Muscle layer of duodenum (tissue), 2 donors: ENCODE measurements around the gene IGFALS.

Experiments
- H3K27ac ChIP-seq: one replicate; pipeline ENCODE4 v1.7.0; 2013; ENCODE audit warnings: mild to moderate bottlenecking, low read length
- H3K27me3 ChIP-seq: one replicate; pipeline ENCODE4 v1.7.0; 2013; ENCODE audit warnings: low read depth, mild to moderate bottlenecking, control low read depth, low read length
- H3K36me3 ChIP-seq, 2 donors: one replicate each; pipeline ENCODE4 v1.7.0; 2013; ENCODE audit warnings: low read length in 2 of 2, control low read depth in 1 of 2, mild to moderate bottlenecking in 1 of 2; ENCODE audit not compliant: insufficient read depth in 2 of 2, control insufficient read depth in 1 of 2
- H3K4me1 ChIP-seq, 2 donors: one replicate each; pipeline ENCODE4 v1.7.0; 2013; ENCODE audit warnings: low read length in 2 of 2, mild to moderate bottlenecking in 2 of 2, control low read depth in 1 of 2, moderate library complexity in 1 of 2; ENCODE audit not compliant: insufficient read depth in 2 of 2, control insufficient read depth in 1 of 2
- H3K4me3 ChIP-seq, 2 donors: one replicate each; pipeline ENCODE4 v1.7.0; 2013; ENCODE audit warnings: low read length in 2 of 2, low read depth in 1 of 2, mild to moderate bottlenecking in 1 of 2
- H3K9me3 ChIP-seq, 2 donors: one replicate each; pipeline ENCODE4 v1.7.0; 2013; ENCODE audit warnings: low read length in 2 of 2, control low read depth in 1 of 2, mild to moderate bottlenecking in 1 of 2; ENCODE audit not compliant: control insufficient read depth in 1 of 2
- donor health status: healthy.

IGFALS gene

GRCh38 chr16:1787322-1788094, 6.0 kb downstream of the IGFALS start:
- Histone ChIP-seq H3K4me3 (no peak overlapping the region), H3K9me3 (no peaks in the 10 kb centered on the region), H3K4me1 (peaks cover 0 to 27% of the 10 kb centered on the region in 2 donors), H3K36me3 (peaks cover 0 to 58% of the 10 kb centered on the region in 2 donors), H3K27me3 (no peaks in the 10 kb centered on the region), H3K27ac (no peak overlapping the region)

DNA sequence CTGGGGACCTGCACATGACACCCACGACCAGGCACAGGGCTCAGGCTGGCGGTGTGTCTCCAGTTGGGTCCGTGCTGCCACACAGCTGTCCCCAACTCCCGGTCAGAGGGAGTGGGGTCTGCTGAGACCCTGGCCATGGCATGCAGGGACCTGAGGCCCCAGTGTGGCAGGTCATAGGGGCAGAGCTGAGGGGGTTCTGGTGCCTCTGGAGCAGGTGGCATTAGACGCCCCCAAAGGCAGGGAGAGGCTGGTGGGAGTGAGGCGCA, 6.5 kb downstream of the IGFALS start:
- Histone ChIP-seq H3K27ac (no peak overlapping the region), H3K9me3 (no peaks in the 10 kb centered on the region), H3K27me3 (no peaks in the 10 kb centered on the region), H3K4me1 (peaks cover 0 to 27% of the 10 kb centered on the region in 2 donors), H3K36me3 (peaks cover 0 to 58% of the 10 kb centered on the region in 2 donors), H3K4me3 (no peak overlapping the region)

GRCh38 chr16:1786242-1787055, 7.1 kb downstream of the IGFALS start:
- Histone ChIP-seq H3K27me3 (no peaks in the 10 kb centered on the region), H3K36me3 (peaks cover 0 to 55% of the 10 kb centered on the region in 2 donors), H3K9me3 (no peaks in the 10 kb centered on the region), H3K27ac (no peak overlapping the region), H3K4me1 (peaks cover 1 to 33% of the 10 kb centered on the region in 2 donors), H3K4me3 (no peak overlapping the region)

GRCh38 chr16:1785846-1786170, 7.7 kb downstream of the IGFALS start:
- Histone ChIP-seq H3K27ac (no peak overlapping the region), H3K4me1 (peaks cover 6 to 39% of the 10 kb centered on the region in 2 donors), H3K27me3 (no peaks in the 10 kb centered on the region), H3K9me3 (no peaks in the 10 kb centered on the region), H3K4me3 (no peak overlapping the region), H3K36me3 (peaks cover 0 to 48% of the 10 kb centered on the region in 2 donors)

DNA sequence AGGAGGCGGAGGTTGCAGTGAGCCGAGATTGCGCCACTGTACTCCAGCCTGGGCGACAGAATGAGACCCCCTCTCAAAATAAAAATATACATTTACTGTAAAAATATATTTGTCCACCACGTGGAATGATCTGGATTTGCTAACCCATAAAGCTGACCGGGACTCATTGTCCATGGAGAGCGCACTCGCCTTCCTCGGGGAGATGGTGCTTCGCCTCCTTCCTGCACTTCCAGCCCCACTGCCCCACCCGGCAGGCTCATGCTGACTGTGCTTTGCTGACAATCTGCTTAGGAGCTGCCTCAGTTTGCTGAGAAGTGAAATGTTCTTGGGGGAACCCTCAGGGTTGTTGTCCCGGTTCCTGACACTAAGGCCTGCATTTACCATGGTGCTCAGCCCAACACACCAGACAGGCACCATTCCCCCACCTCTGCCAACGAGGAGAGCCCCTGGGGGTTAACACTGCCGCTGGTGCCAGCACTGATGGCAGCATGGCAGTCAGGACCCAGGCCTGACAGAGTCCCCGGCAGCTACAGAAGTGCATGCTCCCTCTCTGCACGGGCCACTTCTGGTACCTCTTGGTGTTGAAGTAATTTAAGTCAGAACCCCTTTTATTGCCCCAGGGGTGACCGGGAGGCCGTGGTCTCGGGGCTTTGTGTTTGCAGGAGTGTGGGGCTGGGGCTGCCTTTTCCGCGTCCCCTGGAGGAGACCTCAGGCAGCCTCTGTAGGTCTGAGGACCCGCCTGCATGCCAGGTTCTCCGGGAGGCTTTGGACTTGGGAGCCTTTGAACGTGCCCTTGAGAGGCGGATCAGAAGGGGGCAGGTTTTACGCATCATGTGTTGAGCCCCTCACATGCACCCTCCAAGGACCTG, 8.3 kb downstream of the IGFALS start:
- Histone ChIP-seq H3K27ac (no peak overlapping the region), H3K36me3 (peaks cover 0 to 44% of the 10 kb centered on the region in 2 donors), H3K9me3 (no peaks in the 10 kb centered on the region), H3K27me3 (no peaks in the 10 kb centered on the region), H3K4me3 (no peak overlapping the region), H3K4me1 (peaks cover 6 to 41% of the 10 kb centered on the region in 2 donors)

DNA sequence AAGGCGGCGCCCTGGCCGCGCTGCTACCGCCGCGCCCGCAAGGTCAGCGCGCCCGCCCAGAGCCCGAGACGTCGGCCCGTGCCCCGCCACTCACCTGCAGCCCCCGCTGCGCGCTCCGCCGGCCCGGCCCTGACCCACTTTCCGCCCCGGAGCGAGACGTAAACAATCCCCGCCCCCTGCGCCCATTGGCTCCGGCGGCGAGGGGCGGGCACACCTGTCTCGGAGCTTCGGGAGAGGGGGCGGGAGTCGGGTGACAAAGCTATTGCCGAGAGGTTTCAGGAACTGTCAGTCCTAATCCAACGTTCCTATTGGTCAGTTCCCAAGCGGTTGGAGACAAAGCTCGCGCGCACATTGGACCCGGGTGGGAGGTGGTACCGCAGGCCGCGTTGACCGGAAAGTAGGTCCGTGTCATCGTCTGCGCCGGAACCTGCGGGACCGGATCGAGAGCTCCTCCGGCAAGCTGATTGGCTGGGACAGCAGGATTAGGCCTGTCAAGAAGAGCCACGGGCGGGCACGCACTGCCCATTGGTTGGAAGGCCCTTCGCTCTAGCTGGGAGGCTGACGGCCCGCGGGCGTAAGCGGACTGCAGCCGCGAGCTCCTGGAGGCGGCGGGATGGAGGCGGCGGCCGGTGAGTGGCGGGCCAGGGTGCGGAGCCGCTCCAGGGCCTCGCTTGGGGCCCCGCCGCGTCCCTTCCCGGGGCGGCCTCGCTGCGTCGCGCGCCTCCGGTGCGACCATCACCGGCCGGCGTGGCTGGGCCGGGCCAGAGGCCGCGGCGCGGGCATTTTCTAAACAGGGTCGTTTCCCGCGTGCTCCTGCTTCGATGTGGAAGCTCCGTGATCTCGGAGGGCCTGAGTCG, 10.9 kb downstream of the IGFALS start, which contains the start of the genes NUBP2 and SPSB3:
Gene NUBP2, plus strand, starts transcription at position 553 of the 857 bp plus-strand sequence. Its CDS starts 61 bp downstream, at position 614.
Gene SPSB3, minus strand, starts transcription at position 164 of the 857 bp plus-strand sequence. CDS start 1,088 bp downstream, outside the sequence.
- H3K4me3 ChIP-seq = peak within 1 kb of the TSS; percentile 87 to 93
- no peaks in the 10 kb centered on the region for H3K9me3 ChIP-seq
- H3K27me3 ChIP-seq = no peaks in the 10 kb centered on the region
- peaks cover 0 to 30% of the 10 kb centered on the region in 2 donors for H3K36me3 ChIP-seq
- peaks cover 6 to 45% of the 10 kb centered on the region in 2 donors for H3K4me1 ChIP-seq
- peak within 1 kb of the TSS; percentile 20 for H3K27ac ChIP-seq

DNA sequence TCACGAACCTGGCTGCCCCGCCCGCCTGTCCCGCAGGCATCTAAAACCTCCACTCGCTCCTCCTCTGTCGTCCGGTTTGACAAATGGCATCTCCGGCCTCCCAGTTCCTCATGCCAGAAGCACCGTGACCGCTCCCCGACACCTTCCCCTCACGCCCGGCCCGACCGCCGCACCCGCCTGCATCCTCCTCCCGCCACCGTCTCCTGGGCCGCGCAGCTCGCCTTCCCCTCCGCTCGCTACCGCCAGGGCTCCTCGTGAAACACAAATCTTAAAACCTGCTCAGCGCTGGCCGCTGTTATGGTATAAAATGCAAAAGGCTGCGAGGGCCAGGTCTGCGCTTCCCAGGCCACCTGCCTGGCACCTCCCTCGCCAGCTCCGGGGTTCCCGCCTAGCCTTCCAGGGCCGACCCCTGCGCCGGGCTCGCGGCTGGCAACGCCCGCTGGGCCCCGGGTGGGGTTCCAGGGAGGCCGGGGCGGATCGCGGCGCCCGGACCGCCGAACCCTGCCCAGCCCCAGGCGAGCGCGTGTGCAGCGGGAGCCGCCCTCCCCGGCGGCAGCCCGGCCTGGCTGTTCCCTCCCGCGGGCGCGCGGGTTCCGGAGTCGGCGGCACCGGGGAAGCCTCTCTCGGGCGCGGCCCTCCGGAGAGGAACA, 11.6 kb downstream of the IGFALS start:
- Histone ChIP-seq H3K4me1 (peaks cover 6 to 45% of the 10 kb centered on the region in 2 donors), H3K36me3 (peaks cover 0 to 30% of the 10 kb centered on the region in 2 donors), H3K4me3 (peak overlapping the region; percentile 50 to 93), H3K27ac (no peak overlapping the region), H3K27me3 (no peaks in the 10 kb centered on the region), H3K9me3 (no peaks in the 10 kb centered on the region)

DNA sequence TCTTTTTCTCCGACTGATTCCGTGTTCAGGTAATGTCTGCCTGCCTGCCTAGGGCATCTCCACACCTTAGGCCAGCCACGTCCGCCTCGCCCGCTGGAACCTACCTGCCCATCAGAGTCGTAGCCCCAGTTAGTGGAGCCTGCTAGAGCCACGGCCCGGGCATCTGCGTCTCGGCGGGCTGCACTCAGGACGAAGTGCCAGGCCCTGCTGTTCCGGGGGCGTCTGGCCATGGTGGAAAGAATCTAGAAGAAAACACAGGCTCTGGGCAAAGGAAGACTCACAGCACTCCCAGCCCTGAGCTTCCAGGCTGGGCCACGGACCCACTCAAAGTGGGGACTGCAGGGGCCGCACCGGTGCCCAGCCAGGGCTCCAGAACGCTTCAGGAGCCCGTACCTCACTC, 12.3 kb downstream of the IGFALS start:
- Histone ChIP-seq H3K4me1 (peaks cover 6 to 42% of the 10 kb centered on the region in 2 donors), H3K27ac (no peak overlapping the region), H3K36me3 (peaks cover 0 to 30% of the 10 kb centered on the region in 2 donors)

DNA sequence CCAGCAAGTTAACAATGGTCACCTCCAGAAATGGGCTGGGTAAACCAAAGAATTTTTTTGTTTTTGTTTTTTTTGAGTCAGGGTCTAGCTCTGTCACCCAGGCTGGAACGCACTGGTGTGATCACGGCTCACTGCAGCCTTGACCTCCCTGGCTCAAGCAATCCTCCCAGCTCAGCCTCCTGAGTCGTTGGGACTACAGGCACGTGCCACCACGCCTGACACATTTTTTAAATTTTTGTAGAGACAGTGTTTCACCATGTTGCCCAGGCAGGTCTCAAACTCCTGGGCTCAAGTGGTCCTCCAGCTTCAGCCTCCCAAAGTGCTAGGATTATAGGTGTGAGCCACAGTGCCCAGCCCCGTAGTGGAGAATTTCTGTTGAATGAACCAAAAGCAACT, 12.8 kb downstream of the IGFALS start:
- Histone ChIP-seq H3K4me3 (no peak overlapping the region), H3K27ac (no peak overlapping the region), H3K27me3 (no peaks in the 10 kb centered on the region), H3K36me3 (peaks cover 0 to 30% of the 10 kb centered on the region in 2 donors), H3K9me3 (no peaks in the 10 kb centered on the region), H3K4me1 (peaks cover 6 to 43% of the 10 kb centered on the region in 2 donors)

More for the DNA sequence above, 12.3 kb downstream of the IGFALS start:
- Histone ChIP-seq H3K9me3 (no peaks in the 10 kb centered on the region), H3K4me3 (peak overlapping the region; percentile 50 to 93), H3K27me3 (no peaks in the 10 kb centered on the region)
